HG02970 (cell line): ENCODE results near the gene SLC9A8.
"Not testable (repeated sequence)": the region's sequence is repeated elsewhere in the genome, so short reads cannot be mapped to it uniquely, and the experiment has no call there.

Experiments
- ATAC-seq: cut with Tn5 transposase; IDR thresholded peaks from one replicate; pipeline ENCODE4 v1.9.1; 2021; ENCODE audit warnings: mild to moderate bottlenecking, moderate library complexity, moderate number of reproducible peaks; ENCODE audit not compliant: unreplicated experiment, low FRiP score

Gene SLC9A8

GRCh38 chr20:49845060-49845459, 32.4 kb downstream of the SLC9A8 start:
- ATAC-seq, result no peak

- no peak for ATAC-seq
These were observed 33.7 kb downstream of the SLC9A8 start for GRCh38 chr20:49846206-49846807.

GRCh38 chr20:49850463-49851230, 38.0 kb downstream of the SLC9A8 start:
- no peak for ATAC-seq

- ATAC-seq, result no peak
These were observed 38.6 kb downstream of the SLC9A8 start for GRCh38 chr20:49851231-49851705.

GRCh38 chr20:49851991-49852390, 39.4 kb downstream of the SLC9A8 start:
- no peak for ATAC-seq

- no peak for ATAC-seq
These were observed 40.0 kb downstream of the SLC9A8 start for GRCh38 chr20:49852522-49853080.

GRCh38 chr20:49853640-49854039, 41.0 kb downstream of the SLC9A8 start:
- ATAC-seq, result no peak

GRCh38 chr20:49854190-49854875, 41.7 kb downstream of the SLC9A8 start:
- no peak for ATAC-seq

- ATAC-seq, result no peak
These were observed 44.3 kb downstream of the SLC9A8 start for GRCh38 chr20:49856904-49857303.

GRCh38 chr20:49858076-49858585, 45.5 kb downstream of the SLC9A8 start:
- ATAC-seq, result no peak

- ATAC-seq, result no peak
These were observed 46.4 kb downstream of the SLC9A8 start for GRCh38 chr20:49859011-49859410.

GRCh38 chr20:49859807-49860206, 47.2 kb downstream of the SLC9A8 start:
- ATAC-seq, result no peak

GRCh38 chr20:49861232-49861631, 48.6 kb downstream of the SLC9A8 start:
- ATAC-seq, result not testable (repeated sequence)

GRCh38 chr20:49862607-49863200, 50.1 kb downstream of the SLC9A8 start:
- ATAC-seq, result no peak

GRCh38 chr20:49863666-49864065, 51.0 kb downstream of the SLC9A8 start:
- ATAC-seq, result no peak

- ATAC-seq, result no peak
These were observed 52.9 kb downstream of the SLC9A8 start for GRCh38 chr20:49865559-49865958.

- no peak for ATAC-seq
These were observed 53.4 kb downstream of the SLC9A8 start for GRCh38 chr20:49866051-49866450.

- no peak for ATAC-seq
These were observed 55.0 kb downstream of the SLC9A8 start for GRCh38 chr20:49867453-49868215.

- ATAC-seq, result no peak
These were observed 55.9 kb downstream of the SLC9A8 start for GRCh38 chr20:49868538-49868937.

GRCh38 chr20:49868964-49869363, 56.3 kb downstream of the SLC9A8 start:
- no peak for ATAC-seq
